ENCODE results near the gene ZNF396. TPM values are rescaled to one million over a fixed set of nuclear protein-coding genes. Genes with fewer than 3 reads are reported as not detected.

ZNF396 gene
- total RNA-seq, 6 experiments from 2014 or later: 0.62 to 1.9 (median 1.5) TPM

GRCh38 chr18:35390951-35391700 is 14.0 kb upstream of the ZNF396 start:
- DNase-seq: no peak
- no peaks in the 10 kb centered on the region for H3K4me1 ChIP-seq
- no peaks in the 10 kb centered on the region for H3K9me3 ChIP-seq
- intact Hi-C loops (cut with DNase I): loop anchor here in 1 of 2 donors (10.0 kb wide), 1 partner anchor 124 kb away; no protein-coding TSS in a partner anchor
- TF ChIP-seq POLR2A (IDR thresholded peaks at IDR 0.05): no peak
- TF ChIP-seq, protein P1, sequence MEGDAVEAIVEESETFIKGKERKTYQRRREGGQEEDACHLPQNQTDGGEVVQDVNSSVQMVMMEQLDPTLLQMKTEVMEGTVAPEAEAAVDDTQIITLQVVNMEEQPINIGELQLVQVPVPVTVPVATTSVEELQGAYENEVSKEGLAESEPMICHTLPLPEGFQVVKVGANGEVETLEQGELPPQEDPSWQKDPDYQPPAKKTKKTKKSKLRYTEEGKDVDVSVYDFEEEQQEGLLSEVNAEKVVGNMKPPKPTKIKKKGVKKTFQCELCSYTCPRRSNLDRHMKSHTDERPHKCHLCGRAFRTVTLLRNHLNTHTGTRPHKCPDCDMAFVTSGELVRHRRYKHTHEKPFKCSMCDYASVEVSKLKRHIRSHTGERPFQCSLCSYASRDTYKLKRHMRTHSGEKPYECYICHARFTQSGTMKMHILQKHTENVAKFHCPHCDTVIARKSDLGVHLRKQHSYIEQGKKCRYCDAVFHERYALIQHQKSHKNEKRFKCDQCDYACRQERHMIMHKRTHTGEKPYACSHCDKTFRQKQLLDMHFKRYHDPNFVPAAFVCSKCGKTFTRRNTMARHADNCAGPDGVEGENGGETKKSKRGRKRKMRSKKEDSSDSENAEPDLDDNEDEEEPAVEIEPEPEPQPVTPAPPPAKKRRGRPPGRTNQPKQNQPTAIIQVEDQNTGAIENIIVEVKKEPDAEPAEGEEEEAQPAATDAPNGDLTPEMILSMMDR (IDR thresholded peaks at IDR 0.05): no peak
- peak in 1 of 4 donors; percentile 18 for ATAC-seq
- 66% methylated on average over 2 of the region's 3 CpGs for WGBS (ENCODE audit: insufficient coverage, low coverage, low lambda C conversion rate, missing lambda C conversion rate)
- H3K27me3 ChIP-seq: no peaks in the 10 kb centered on the region
- H3K36me3 ChIP-seq: no peaks in the 10 kb centered on the region
- H3K27ac ChIP-seq: no peak overlapping the region
- no peak overlapping the region for H3K4me3 ChIP-seq

DNA sequence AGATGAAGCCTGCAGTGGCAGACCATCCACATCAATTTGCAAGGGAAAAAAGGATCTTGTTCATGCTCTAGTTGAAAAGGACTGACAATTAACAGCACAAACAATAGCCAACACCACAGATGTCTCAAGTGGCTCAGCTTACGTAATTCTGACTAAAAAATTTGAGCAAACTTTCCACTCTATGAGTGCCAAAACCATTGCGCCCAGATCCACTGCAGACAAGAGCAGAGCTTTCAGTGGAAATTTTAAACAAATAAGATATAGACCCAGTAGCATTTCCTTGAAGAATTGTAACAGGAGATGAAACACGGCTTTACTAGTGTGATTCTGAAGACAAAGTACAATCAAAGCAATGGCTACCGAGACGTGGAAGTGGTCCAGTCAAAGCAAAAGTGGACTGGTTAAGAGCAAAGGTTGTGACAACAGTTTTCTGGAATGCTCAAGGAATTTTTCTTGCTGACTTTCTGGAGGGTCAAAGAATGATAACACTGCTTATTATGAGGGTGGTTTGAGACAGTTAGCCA is 12.0 kb upstream of the ZNF396 start:
- H3K36me3 ChIP-seq: no peaks in the 10 kb centered on the region
- H3K27me3 ChIP-seq: no peaks in the 10 kb centered on the region
- no peak overlapping the region for H3K27ac ChIP-seq
- no peaks in the 10 kb centered on the region for H3K4me1 ChIP-seq
- 22% methylated on average over 5 of the region's 5 CpGs for WGBS (ENCODE audit: insufficient coverage, low coverage, low lambda C conversion rate, missing lambda C conversion rate)
- TF ChIP-seq, protein P1 (IDR thresholded peaks at IDR 0.05): no peak
- no peak for TF ChIP-seq POLR2A (IDR thresholded peaks at IDR 0.05)
- no peak for DNase-seq
- no peaks in the 10 kb centered on the region for H3K9me3 ChIP-seq
- intact Hi-C loops (cut with DNase I): no loop called here
- H3K4me3 ChIP-seq: no peak overlapping the region
- ATAC-seq: no peak

GRCh38 chr18:35387152-35387571 is 10.0 kb upstream of the ZNF396 start:
- Histone ChIP-seq H3K36me3 (no peaks in the 10 kb centered on the region), H3K9me3 (no peaks in the 10 kb centered on the region), H3K4me3 (no peak overlapping the region), H3K27me3 (no peaks in the 10 kb centered on the region), H3K27ac (no peak overlapping the region), H3K4me1 (no peaks in the 10 kb centered on the region)
- peak; percentile 27 to 58 (median 55) for ATAC-seq
- TF ChIP-seq, protein P1 (IDR thresholded peaks at IDR 0.05): peak in 1 of 4 donors; percentile 5
- TF ChIP-seq POLR2A (IDR thresholded peaks at IDR 0.05): no peak
- intact Hi-C loops (cut with DNase I): no loop called here
- no peak for DNase-seq
- WGBS (ENCODE audit: insufficient coverage, low coverage, low lambda C conversion rate, missing lambda C conversion rate): 49% methylated on average over 3 of the region's 3 CpGs

DNA sequence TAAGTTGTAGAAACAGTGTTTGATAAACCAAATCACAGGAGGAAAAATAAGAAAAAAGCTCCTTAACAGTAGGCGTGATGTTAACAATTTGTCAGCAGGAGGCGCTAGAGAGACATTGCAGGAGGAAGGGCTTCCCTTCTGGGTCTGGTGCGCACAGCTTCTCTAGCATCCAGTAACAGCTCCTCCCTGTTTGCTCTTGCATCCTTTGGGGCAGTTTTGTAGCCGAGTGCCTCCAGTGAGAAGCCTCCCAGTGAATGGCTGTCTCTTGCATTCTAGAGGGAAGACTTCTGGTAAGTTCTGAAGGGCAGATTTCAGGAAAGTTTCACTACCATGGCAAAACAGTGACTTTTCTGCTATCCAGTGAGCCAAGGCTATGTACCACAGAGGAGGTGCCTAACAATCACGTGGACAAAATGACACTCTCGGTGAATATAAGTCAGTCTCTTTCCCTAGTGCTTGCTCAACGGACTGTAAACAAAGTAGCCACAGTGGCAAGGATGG is 9.5 kb upstream of the ZNF396 start:
- DNase-seq: peak in 2 of 3 donors; percentile 47 to 63
- H3K27ac ChIP-seq: no peak overlapping the region

More for the DNA sequence above, 9.5 kb upstream of the ZNF396 start:
- TF ChIP-seq POLR2A (IDR thresholded peaks at IDR 0.05): no peak
- TF ChIP-seq, protein P1 (IDR thresholded peaks at IDR 0.05): peak; percentile 74 to 95 (median 90)
- WGBS (ENCODE audit: insufficient coverage, low coverage, low lambda C conversion rate, missing lambda C conversion rate): 18% methylated on average over 6 of the region's 7 CpGs
- intact Hi-C loops (cut with DNase I): no loop called here
- Histone ChIP-seq H3K4me1 (no peaks in the 10 kb centered on the region), H3K4me3 (no peak overlapping the region), H3K27me3 (no peaks in the 10 kb centered on the region), H3K36me3 (no peaks in the 10 kb centered on the region), H3K9me3 (no peaks in the 10 kb centered on the region)
- peak; percentile 93 to 97 (median 96) for ATAC-seq
